ENCODE measurements around the gene FKBP9.

DNA sequence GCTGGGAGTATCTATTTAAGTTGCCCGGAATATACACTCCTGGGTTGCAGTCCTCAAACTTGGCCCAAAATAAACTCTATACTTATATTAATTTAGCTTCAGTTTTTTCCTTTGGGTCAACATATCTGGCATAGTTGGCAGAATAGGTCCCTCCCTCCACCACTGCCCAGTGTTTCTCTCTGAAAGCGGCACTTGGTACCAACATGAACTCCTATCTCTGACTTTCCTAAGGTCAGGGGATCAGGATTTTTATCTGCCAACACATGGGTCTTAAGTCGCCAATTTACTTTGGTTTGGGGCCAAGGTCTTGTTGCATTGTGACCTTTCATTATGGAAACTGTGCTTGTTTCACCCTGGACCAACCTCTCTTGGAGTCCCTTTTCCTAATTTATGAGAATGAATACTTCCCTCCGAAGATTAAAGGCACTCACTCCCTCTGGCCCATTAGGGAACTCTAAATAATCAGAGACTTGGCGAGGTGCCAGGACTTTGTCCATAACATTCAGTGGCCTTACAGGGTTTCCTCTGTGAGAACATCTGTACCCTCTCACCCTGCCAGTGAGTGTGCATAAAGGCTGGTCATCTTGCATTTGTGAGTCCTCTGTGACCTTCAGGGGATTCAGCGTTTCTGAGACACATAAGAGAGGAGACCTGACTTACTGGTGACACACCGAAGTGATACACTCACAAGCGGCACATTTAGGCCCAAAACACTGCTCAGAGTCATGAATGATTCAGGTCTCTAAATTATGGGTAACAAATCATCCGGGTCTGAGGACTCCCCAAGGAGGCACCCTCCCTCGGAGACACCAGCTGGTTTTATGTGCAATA is 19.7 kb upstream of the FKBP9 start:
- TF ChIP-seq, protein P1, sequence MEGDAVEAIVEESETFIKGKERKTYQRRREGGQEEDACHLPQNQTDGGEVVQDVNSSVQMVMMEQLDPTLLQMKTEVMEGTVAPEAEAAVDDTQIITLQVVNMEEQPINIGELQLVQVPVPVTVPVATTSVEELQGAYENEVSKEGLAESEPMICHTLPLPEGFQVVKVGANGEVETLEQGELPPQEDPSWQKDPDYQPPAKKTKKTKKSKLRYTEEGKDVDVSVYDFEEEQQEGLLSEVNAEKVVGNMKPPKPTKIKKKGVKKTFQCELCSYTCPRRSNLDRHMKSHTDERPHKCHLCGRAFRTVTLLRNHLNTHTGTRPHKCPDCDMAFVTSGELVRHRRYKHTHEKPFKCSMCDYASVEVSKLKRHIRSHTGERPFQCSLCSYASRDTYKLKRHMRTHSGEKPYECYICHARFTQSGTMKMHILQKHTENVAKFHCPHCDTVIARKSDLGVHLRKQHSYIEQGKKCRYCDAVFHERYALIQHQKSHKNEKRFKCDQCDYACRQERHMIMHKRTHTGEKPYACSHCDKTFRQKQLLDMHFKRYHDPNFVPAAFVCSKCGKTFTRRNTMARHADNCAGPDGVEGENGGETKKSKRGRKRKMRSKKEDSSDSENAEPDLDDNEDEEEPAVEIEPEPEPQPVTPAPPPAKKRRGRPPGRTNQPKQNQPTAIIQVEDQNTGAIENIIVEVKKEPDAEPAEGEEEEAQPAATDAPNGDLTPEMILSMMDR (optimal IDR thresholded peaks at IDR 0.05 in 1 of 3, IDR thresholded peaks at IDR 0.05 in 1 of 3, conservative IDR thresholded peaks at IDR 0.05 in 1 of 3; ENCODE audit: extremely low read depth in 1 of 3, insufficient read depth in 2 of 3, low read length in 3 of 3), result no peak
- TF ChIP-seq EZH2 (IDR thresholded peaks at IDR 0.05; ENCODE audit: low read length), result no peak

Data from keratinocyte (primary cell).